ENCODE data around the gene COX4I2.

Gene COX4I2

GRCh38 chr20:31678389-31679356 is 41.0 kb downstream of the COX4I2 start:
- FAIRE-seq, result no peak

- no peak for FAIRE-seq
These were observed 41.9 kb downstream of the COX4I2 start for GRCh38 chr20:31679357-31680285.

GRCh38 chr20:31680286-31681127 is 42.8 kb downstream of the COX4I2 start:
- FAIRE-seq, result no peak

- no peak for FAIRE-seq
These were observed 43.5 kb downstream of the COX4I2 start for GRCh38 chr20:31681128-31681727.

GRCh38 chr20:31681769-31682168 is 44.1 kb downstream of the COX4I2 start:
- FAIRE-seq, result no peak

- FAIRE-seq, result no peak
These were observed 44.6 kb downstream of the COX4I2 start for GRCh38 chr20:31682352-31682751.

GRCh38 chr20:31682927-31683326 is 45.2 kb downstream of the COX4I2 start:
- FAIRE-seq, result no peak

- FAIRE-seq, result no peak
These were observed 46.7 kb downstream of the COX4I2 start for GRCh38 chr20:31684153-31685015.

- no peak for FAIRE-seq
These were observed 48.3 kb downstream of the COX4I2 start for GRCh38 chr20:31685853-31686643.

GRCh38 chr20:31687777-31688176 is 50.1 kb downstream of the COX4I2 start:
- no peak for FAIRE-seq

GRCh38 chr20:31689141-31689540 is 51.4 kb downstream of the COX4I2 start:
- FAIRE-seq, result no peak

- FAIRE-seq, result no peak
These were observed 52.5 kb downstream of the COX4I2 start for GRCh38 chr20:31690124-31690666.

GRCh38 chr20:31691646-31692275 is 54.0 kb downstream of the COX4I2 start:
- FAIRE-seq, result no peak

GRCh38 chr20:31693402-31693801 is 55.7 kb downstream of the COX4I2 start:
- no peak for FAIRE-seq

- no peak for FAIRE-seq
These were observed 56.4 kb downstream of the COX4I2 start for GRCh38 chr20:31693987-31694661.
